Hepatocyte (in vitro differentiated cells): ENCODE data around the gene C4orf50. TPM values are rescaled to one million over a fixed set of nuclear protein-coding genes. Genes with fewer than 3 reads are reported as not detected.

Source experiments
- DNase-seq: peaks from one replicate; pipeline ENCODE4 v3.0.0-alpha.2; 2016; ENCODE audit warnings: low spot score
- H2AFZ ChIP-seq: fragments of 200-600 bp; sonication (generic); 2 replicates; pipeline ENCODE4 v1.6.0; 2016; ENCODE audit warnings: antibody characterized with exemption, mild to moderate bottlenecking
- H3K27ac ChIP-seq: fragments of 200-600 bp; sonication (generic); 2 replicates; pipeline ENCODE4 v1.5.1; 2016; ENCODE audit warnings: mild to moderate bottlenecking
- H3K27me3 ChIP-seq: fragments of 200-600 bp; sonication (generic); 2 replicates; pipeline ENCODE4 v1.6.1; 2016
- H3K36me3 ChIP-seq: fragments of 200-600 bp; sonication (generic); replicated peaks from 2 replicates; pipeline ENCODE4 v1.5.1; 2016; ENCODE audit warnings: low read depth; ENCODE audit not compliant: insufficient read depth
- H3K4me1 ChIP-seq: fragments of 200-600 bp; sonication (generic); 2 replicates; pipeline ENCODE4 v1.5.1; 2016; ENCODE audit warnings: mild to moderate bottlenecking, moderate library complexity; ENCODE audit not compliant: insufficient read depth
- H3K4me2 ChIP-seq: fragments of 200-600 bp; sonication (generic); 2 replicates; pipeline ENCODE4 v1.6.0; 2016
- H3K4me3 ChIP-seq: fragments of 200-600 bp; sonication (generic); 2 replicates; pipeline ENCODE4 v1.5.1; 2016; ENCODE audit warnings: mild to moderate bottlenecking
- H3K79me2 ChIP-seq: fragments of 200-600 bp; sonication (generic); 2 replicates; pipeline ENCODE4 v1.6.0; 2017; ENCODE audit warnings: mild to moderate bottlenecking
- H3K9me2 ChIP-seq: fragments of 200-600 bp; sonication (generic); replicated peaks from 2 replicates; pipeline ENCODE4 v1.6.0; 2017; ENCODE audit warnings: mild to moderate bottlenecking; ENCODE audit not compliant: insufficient read depth
- H3K9me3 ChIP-seq: fragments of 200-600 bp; sonication (generic); 2 replicates; pipeline ENCODE4 v1.5.1; 2016; ENCODE audit warnings: low read depth, mild to moderate bottlenecking
- H4K20me1 ChIP-seq: fragments of 200-600 bp; sonication (generic); 2 replicates; pipeline ENCODE4 v1.6.0; 2016; ENCODE audit warnings: mild to moderate bottlenecking; ENCODE audit not compliant: insufficient read depth, poor library complexity, severe bottlenecking
- EZH2 ChIP-seq: fragments of 200-600 bp; sonication (generic); IDR thresholded peaks from 2 replicates; pipeline ENCODE4 v1.6.1; 2016; ENCODE audit warnings: antibody characterized with exemption, mild to moderate bottlenecking, borderline replicate concordance
- EZH2phosphoT487 ChIP-seq: fragments of 200-600 bp; sonication (generic); IDR thresholded peaks from one replicate; pipeline ENCODE4 v1.6.1; 2018; ENCODE audit warnings: antibody characterized with exemption, mild to moderate bottlenecking, low read depth, moderate library complexity; ENCODE audit not compliant: unreplicated experiment, severe bottlenecking
- WGBS: methylation state at CpG from one replicate; pipeline ENCODE4 v1.1.6; 2016; ENCODE audit warnings: low lambda C conversion rate; ENCODE audit errors: missing lambda C conversion rate; 5-methylcytosine and 5-hydroxymethylcytosine counted together
- polyA plus RNA-seq: library from polyadenylated mRNA; unstranded; fragments of >200 nt; fragmentation: Nextera tagmentation; extraction: Ambion mirVana; gene quantifications from 2 replicates; pipeline ENCODE4 v1.2.1, GENCODE V29; 2016
- total RNA-seq: library from RNA; depleted of rRNA; stranded (reverse); fragments of >200 nt; gene quantifications from 2 replicates; pipeline ENCODE4 v1.2.3, GENCODE V29; 2014
- TF ChIP-seq, protein P1 (sequence below): fragments of 200-600 bp; sonication (generic); IDR thresholded peaks from 2 replicates; pipeline ENCODE4 v1.5.1; 2016; ENCODE audit warnings: antibody characterized with exemption, mild to moderate bottlenecking; ENCODE audit not compliant: poor library complexity

The C4orf50 gene
- total and polyA plus RNA-seq, 2 experiments from 2014 or later, result not detected

DNA sequence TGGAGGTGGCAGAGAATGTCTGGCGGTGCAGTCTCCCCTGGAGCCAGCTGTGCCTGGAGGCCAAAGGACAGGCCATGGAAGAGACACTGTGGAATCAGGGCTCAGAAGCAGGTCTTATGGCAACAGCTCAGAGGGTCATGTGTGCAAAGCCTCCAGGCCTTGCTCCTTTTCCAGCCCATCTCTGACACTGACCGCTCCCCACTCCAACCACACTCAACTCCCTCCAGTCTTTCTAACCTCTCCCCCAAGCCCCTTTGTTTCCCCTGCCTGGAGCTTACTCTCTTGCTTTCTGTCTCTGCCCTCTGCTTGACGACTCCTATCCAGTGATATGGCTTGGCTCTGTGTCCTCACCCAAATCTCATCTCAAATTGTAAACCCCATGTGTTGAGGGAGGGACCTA is 91.1 kb downstream of the C4orf50 start:
- Histone ChIP-seq H3K9me3 (no peaks in the 10 kb centered on the region), H4K20me1 (no peaks in the 10 kb centered on the region), H3K4me2 (no peak overlapping the region), H3K4me1 (no peaks in the 10 kb centered on the region), H3K36me3 (no peaks in the 10 kb centered on the region), H3K27me3 (peaks cover 6% of the 10 kb centered on the region), H3K79me2 (no peaks in the 10 kb centered on the region), H3K27ac (no peak overlapping the region), H3K9me2 (no peaks in the 10 kb centered on the region), H2AFZ (no peak overlapping the region), H3K4me3 (no peak overlapping the region)
- TF ChIP-seq EZH2phosphoT487 (no peak), EZH2 (no peak)
- TF ChIP-seq, protein P1, sequence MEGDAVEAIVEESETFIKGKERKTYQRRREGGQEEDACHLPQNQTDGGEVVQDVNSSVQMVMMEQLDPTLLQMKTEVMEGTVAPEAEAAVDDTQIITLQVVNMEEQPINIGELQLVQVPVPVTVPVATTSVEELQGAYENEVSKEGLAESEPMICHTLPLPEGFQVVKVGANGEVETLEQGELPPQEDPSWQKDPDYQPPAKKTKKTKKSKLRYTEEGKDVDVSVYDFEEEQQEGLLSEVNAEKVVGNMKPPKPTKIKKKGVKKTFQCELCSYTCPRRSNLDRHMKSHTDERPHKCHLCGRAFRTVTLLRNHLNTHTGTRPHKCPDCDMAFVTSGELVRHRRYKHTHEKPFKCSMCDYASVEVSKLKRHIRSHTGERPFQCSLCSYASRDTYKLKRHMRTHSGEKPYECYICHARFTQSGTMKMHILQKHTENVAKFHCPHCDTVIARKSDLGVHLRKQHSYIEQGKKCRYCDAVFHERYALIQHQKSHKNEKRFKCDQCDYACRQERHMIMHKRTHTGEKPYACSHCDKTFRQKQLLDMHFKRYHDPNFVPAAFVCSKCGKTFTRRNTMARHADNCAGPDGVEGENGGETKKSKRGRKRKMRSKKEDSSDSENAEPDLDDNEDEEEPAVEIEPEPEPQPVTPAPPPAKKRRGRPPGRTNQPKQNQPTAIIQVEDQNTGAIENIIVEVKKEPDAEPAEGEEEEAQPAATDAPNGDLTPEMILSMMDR, result no peak
- 86% methylated on average over 3 of the region's 3 CpGs for WGBS
- no peak for DNase-seq

DNA sequence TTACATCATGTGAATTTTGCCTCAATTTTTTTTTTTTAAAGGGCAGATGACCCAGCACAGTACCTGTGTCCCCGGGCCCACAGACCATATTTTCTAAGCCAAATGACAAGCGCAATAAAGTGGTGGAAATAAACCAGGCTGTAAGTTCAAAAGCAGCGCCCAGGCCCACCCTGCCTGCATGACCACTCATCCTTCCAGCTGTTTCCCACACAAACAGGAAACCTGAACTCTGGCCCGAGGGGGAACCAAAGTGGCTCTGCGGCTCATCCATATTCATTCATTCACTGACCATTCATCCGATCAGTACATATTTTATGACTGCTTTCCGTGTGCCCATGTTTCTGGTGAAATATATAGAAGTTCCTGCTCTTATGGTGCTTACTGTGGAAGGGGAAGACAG is 91.6 kb downstream of the C4orf50 start:
- no peak for DNase-seq

DNA sequence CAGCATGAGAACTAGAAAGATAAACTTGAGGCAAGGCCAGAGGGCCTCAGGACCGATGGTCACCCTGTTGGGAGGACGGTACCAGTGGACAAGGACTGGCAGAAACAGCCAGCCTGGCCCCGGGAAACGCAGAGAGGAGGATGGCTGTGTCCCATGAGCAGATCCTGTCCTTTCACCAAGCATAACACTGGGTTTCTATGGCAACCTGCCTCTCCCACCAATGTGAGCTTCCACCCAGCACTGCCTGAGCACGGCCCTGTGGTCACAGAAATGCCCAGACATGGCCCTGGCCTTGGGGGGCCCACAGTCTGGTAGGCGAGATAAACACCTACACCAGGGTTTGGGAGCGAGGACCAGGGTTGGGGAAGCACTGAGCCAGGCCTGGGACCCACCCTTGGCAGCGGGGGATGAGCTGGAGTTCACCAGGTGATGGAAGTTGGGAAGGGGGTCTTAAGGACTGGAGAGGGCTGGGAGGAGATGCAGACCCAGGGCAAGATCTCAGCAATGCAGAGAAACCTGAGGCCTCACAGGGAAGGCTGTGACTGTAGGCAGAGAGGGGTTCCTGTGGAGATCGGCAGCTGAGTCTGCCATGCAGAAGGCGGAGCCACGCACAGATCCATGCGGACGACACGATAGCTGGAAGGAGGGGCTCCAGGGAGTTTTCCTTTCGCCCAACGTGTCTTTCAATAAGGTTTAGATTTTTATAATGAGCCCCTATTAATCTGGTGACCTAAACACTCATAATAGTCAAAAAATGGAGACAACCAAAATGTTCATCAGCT is 92.6 kb downstream of the C4orf50 start:
- H3K4me1 ChIP-seq, result no peaks in the 10 kb centered on the region
- no peaks in the 10 kb centered on the region for H3K9me3 ChIP-seq
- 73% methylated on average over 16 of the region's 16 CpGs for WGBS
- H2AFZ ChIP-seq, result no peak overlapping the region
- TF ChIP-seq EZH2phosphoT487 (no peak), EZH2 (no peak)
- TF ChIP-seq, protein P1, result no peak
- no peaks in the 10 kb centered on the region for H3K9me2 ChIP-seq
- H3K4me2 ChIP-seq, result no peak overlapping the region
- H3K4me3 ChIP-seq, result no peak overlapping the region
- DNase-seq, result no peak
- H3K79me2 ChIP-seq, result no peaks in the 10 kb centered on the region
- no peaks in the 10 kb centered on the region for H3K36me3 ChIP-seq
- H4K20me1 ChIP-seq, result no peaks in the 10 kb centered on the region
- no peak overlapping the region for H3K27ac ChIP-seq
- H3K27me3 ChIP-seq, result peaks cover 15% of the 10 kb centered on the region

More for the DNA sequence above, 91.6 kb downstream of the C4orf50 start:
- Histone ChIP-seq H3K4me3 (no peak overlapping the region), H3K27ac (no peak overlapping the region), H4K20me1 (no peaks in the 10 kb centered on the region), H3K79me2 (no peaks in the 10 kb centered on the region), H3K27me3 (peaks cover 10% of the 10 kb centered on the region), H3K4me2 (no peak overlapping the region), H3K9me2 (no peaks in the 10 kb centered on the region), H3K4me1 (no peaks in the 10 kb centered on the region), H3K9me3 (no peaks in the 10 kb centered on the region), H2AFZ (no peak overlapping the region), H3K36me3 (no peaks in the 10 kb centered on the region)
- 77% methylated on average over 6 of the region's 7 CpGs for WGBS
- TF ChIP-seq EZH2phosphoT487 (no peak), EZH2 (no peak)
- TF ChIP-seq, protein P1, result no peak
